Activated naive CD8-positive, alpha-beta T cell treated with anti-CD3 and anti-CD28 coated beads, Interleukin-2, amount 10 ng/mL, durations not matched to agents 7 days and 5 days (primary cell): ENCODE data around the gene CLPSL1. TPM values are rescaled to one million over a fixed set of nuclear protein-coding genes. Genes with fewer than 3 reads are reported as not detected.
"Not testable (repeated sequence)": the region's sequence is repeated elsewhere in the genome, so short reads cannot be mapped to it uniquely, and the experiment has no call there.

Experiments
- ATAC-seq: fragments of 150-1000 bp; cut with Tn5 transposase; one replicate; pipeline ENCODE4 v1.10.0; 2021; ENCODE audit warnings: low read depth, moderate library complexity
- POLR2A ChIA-PET: fragments of 350-600 bp; sonication (Branson Sonifier 250); formaldehyde crosslinking; loops from one replicate; lab custom pipeline; 2021; ENCODE audit warnings: antibody characterized with exemption; lab: Charles Lee
- DNase-seq: peaks from one replicate; pipeline ENCODE4 v3.0.0; 2021
- H3K27ac Mint-ChIP-seq: one replicate; pipeline ENCODE4 v1.8.0; 2022; ENCODE audit warnings: mild to moderate bottlenecking, mixed read lengths
- H3K27me3 Mint-ChIP-seq: one replicate; pipeline ENCODE4 v1.8.0; 2022; ENCODE audit warnings: mild to moderate bottlenecking, moderate library complexity, mixed read lengths
- H3K36me3 Mint-ChIP-seq: one replicate; pipeline ENCODE4 v1.8.0; 2021; ENCODE audit warnings: mild to moderate bottlenecking, mixed read lengths
- H3K4me1 Mint-ChIP-seq: one replicate; pipeline ENCODE4 v1.8.0; 2021; ENCODE audit warnings: mixed read lengths
- H3K4me3 Mint-ChIP-seq: one replicate; pipeline ENCODE4 v1.8.0; 2022; ENCODE audit warnings: mild to moderate bottlenecking, moderate library complexity, mixed read lengths
- H3K9me3 Mint-ChIP-seq: one replicate; pipeline ENCODE4 v1.8.0; 2021; ENCODE audit warnings: mixed read lengths
- total RNA-seq, 2 experiments: library from RNA; stranded (reverse); gene quantifications; one replicate each; pipeline ENCODE4 v1.2.3, GENCODE V29; 2021

CLPSL1 gene, protein sequence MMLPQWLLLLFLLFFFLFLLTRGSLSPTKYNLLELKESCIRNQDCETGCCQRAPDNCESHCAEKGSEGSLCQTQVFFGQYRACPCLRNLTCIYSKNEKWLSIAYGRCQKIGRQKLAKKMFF
- not detected for total RNA-seq

DNA sequence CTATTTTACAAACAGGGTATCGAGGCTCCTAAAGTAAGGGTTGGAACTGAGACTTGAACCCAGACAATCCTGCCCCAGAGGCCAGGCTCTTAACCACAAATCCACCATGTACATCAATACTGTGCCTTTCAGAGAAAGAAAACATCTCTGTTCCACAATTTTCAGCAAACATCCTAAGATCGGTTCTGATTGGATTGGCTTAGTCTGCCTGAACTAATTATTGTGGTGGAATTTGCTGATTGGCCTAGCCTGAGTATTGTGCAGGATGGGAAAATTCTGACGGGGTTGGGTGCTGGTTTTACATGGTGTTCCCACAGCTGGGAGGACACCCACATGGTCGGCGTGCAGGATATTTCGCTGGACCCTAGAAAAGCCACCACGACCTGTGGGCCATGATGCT, at the start of gene CLPSL1:
CLPSL1 (plus strand) TSS at position 301 of the 400 bp plus-strand sequence; CDS start at position 393, 92 bp downstream.
- no peak within 1 kb of the TSS for H3K4me3 Mint-ChIP-seq
- POLR2A ChIA-PET, result interaction anchor here (0.5 kb wide), 1 partner anchor 931 kb away, joined by 3 read pairs; no protein-coding TSS in a partner anchor
- no peaks in the 10 kb centered on the region for H3K9me3 Mint-ChIP-seq
- no peak for ATAC-seq
- H3K4me1 Mint-ChIP-seq, result peaks cover 3% of the 10 kb centered on the region
- peaks cover 33% of the 10 kb centered on the region for H3K27me3 Mint-ChIP-seq
- no peak for DNase-seq
- no peak within 1 kb of the TSS for H3K27ac Mint-ChIP-seq
- no peaks in the 10 kb centered on the region for H3K36me3 Mint-ChIP-seq

DNA sequence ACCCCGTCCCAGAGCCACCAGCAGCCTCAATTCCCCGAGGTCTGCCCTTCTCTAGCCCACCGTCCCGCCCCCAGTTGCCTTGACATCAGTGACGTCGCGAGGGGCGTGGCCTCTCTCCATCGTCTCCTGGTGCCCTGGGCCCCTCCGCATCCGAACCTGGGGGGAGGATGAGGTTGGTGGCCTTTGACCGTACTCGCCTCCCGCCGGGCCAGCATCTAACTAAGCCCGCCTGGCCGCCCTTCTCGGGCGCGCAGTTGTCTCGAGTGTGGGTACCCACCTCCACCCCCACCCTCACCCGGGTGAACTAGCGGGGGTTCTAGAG, 49.4 kb upstream of the CLPSL1 start:
- H3K4me3 Mint-ChIP-seq, result peak overlapping the region; percentile 88
- ATAC-seq, result peak; percentile 44
- peaks cover 55% of the 10 kb centered on the region for H3K4me1 Mint-ChIP-seq
- H3K27ac Mint-ChIP-seq, result peak overlapping the region; percentile 99
- H3K36me3 Mint-ChIP-seq, result no peaks in the 10 kb centered on the region
- POLR2A ChIA-PET, result interaction anchor here (0.9 to 3.3 kb wide), 12 partner anchors 13 to 430 kb away, joined by 3 to 19 read pairs (median 5); no protein-coding TSS in a partner anchor
- H3K9me3 Mint-ChIP-seq, result no peaks in the 10 kb centered on the region
- peak; percentile 98 for DNase-seq
- H3K27me3 Mint-ChIP-seq, result no peaks in the 10 kb centered on the region

DNA sequence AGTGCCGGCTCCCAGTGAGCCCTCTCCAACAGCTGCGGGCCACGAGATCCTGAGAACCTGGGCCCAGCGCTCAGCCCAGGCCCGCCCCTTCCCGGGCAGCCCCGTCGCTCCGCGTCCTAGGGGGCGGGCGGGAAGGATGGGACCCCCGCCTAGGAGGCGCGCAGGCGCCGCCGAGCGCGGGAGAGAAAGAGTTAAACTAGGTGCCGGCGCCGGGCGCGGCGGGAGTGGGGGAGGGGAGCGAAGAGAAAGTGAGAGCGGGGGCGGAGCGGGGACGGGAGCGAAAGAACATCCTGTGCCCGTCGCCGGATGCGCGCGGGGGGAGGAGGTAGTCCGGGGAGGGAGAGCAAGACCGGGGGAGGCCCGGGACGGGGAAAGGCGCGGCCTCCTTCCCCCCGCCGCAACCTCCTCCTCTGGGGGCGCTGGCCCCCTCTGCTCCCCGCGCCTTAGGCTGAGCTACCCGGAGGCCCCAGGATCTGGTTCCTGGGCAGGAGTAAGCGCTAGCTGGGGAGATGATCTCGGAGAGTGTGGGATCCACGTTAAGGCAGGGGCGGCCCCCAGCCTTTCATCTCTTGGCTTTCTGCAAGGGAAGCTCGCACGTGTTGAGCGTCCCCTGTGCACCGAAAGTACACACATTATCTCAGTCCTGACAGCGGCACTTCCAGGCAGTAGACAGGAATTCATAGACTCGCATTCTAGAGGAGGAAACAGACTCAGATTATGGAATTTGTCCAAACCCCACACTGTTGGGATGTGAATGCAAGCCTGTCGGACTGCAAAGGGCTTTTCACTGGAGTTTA, 48.9 kb upstream of the CLPSL1 start:
- H3K27me3 Mint-ChIP-seq, result no peaks in the 10 kb centered on the region
- ATAC-seq, result peak; percentile 62

DNA sequence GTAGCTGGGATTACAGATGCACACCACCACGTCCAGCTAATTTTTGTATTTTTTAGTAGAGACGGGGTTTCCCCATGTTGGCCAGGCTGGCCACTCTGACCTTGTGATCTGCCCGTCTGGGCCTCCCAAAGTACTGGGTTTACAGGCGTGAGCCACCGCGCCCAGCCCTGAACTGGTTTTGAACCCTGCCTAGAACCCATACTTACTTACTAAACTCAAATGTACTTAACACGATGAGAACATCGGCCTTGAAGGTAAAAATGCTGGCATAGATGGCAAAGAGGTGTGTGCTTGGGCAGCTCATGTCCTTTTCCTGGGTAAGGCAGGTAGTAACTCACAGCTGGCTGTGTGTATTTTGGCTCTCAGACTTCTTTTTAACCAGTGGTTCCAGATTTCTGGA, 47.2 kb upstream of the CLPSL1 start:
- H3K27ac Mint-ChIP-seq, result no peak overlapping the region
- POLR2A ChIA-PET, result interaction anchor here (0.7 kb wide), 1 partner anchor 66 kb away, joined by 3 read pairs; no protein-coding TSS in a partner anchor

More for the DNA sequence above, 48.9 kb upstream of the CLPSL1 start:
- peak overlapping the region; percentile 88 for H3K4me3 Mint-ChIP-seq
- peak; percentile 97 for DNase-seq
- H3K9me3 Mint-ChIP-seq, result no peaks in the 10 kb centered on the region
- peak overlapping the region; percentile 99 for H3K27ac Mint-ChIP-seq
- H3K4me1 Mint-ChIP-seq, result peaks cover 49% of the 10 kb centered on the region
- POLR2A ChIA-PET, result interaction anchor here (0.6 to 3.3 kb wide), 16 partner anchors 10 to 431 kb away, joined by 3 to 19 read pairs (median 4); no protein-coding TSS in a partner anchor
- H3K36me3 Mint-ChIP-seq, result no peaks in the 10 kb centered on the region

DNA sequence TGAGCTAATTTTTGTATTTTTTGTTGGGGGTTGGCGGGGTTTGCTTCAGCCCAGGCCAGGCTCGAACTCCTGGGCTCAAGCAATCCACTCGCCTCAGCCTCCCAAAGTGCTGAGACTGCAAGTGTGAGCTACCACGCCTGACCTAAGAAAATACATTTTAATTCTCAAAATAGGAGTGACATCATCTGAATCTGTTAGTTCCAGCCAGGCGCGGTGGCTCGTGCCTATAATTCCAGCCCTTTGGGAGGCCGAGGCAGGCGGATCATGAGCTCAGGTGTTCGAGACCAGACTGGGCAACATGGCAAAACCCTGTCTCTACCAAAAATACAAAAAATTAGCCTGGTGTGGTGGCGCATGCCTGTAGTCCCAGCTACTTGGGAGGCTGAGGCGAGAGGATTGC, 46.5 kb upstream of the CLPSL1 start:
- peaks cover 38% of the 10 kb centered on the region for H3K4me1 Mint-ChIP-seq
- H3K36me3 Mint-ChIP-seq, H3K27me3 Mint-ChIP-seq, ATAC-seq, DNase-seq, H3K4me3 Mint-ChIP-seq, H3K9me3 Mint-ChIP-seq, H3K27ac Mint-ChIP-seq: not testable (repeated sequence)
- POLR2A ChIA-PET, result interaction anchor here (0.7 kb wide), 1 partner anchor 66 kb away, joined by 3 read pairs; no protein-coding TSS in a partner anchor

More for the DNA sequence above, 47.2 kb upstream of the CLPSL1 start:
- H3K27me3 Mint-ChIP-seq, result no peaks in the 10 kb centered on the region
- H3K4me1 Mint-ChIP-seq, result peaks cover 43% of the 10 kb centered on the region
- ATAC-seq, result no peak
- H3K4me3 Mint-ChIP-seq, result no peak overlapping the region
- no peaks in the 10 kb centered on the region for H3K36me3 Mint-ChIP-seq
- no peak for DNase-seq
- no peaks in the 10 kb centered on the region for H3K9me3 Mint-ChIP-seq

DNA sequence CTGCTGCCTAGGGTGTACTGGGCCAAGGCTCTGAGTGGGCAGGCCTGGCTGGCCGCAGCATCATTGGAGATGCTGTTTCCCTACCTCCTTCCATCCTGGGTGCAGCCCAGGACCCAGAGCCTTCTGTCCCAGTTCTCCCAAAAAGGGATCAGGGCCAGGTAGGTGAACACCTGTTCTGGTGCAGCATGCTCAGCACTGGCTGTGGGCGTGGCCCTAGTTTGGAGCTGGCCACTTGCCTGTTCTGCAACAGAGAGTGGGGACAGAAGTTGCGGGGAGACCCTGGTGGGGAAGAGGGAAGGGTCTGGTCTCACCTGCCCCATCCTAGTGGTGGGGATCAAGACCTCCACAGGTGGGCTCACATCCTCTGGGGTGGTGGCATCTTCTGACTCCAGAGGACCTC, 45.4 kb upstream of the CLPSL1 start:
- Mint-ChIP-seq H3K36me3 (no peaks in the 10 kb centered on the region), H3K4me1 (peaks cover 29% of the 10 kb centered on the region), H3K4me3 (no peak overlapping the region), H3K9me3 (no peaks in the 10 kb centered on the region), H3K27ac (no peak overlapping the region), H3K27me3 (no peaks in the 10 kb centered on the region)
- DNase-seq, result no peak
- POLR2A ChIA-PET, result interaction anchor here (1.1 kb wide), 1 partner anchor 46 kb away, joined by 3 read pairs; no protein-coding TSS in a partner anchor
- ATAC-seq, result no peak

DNA sequence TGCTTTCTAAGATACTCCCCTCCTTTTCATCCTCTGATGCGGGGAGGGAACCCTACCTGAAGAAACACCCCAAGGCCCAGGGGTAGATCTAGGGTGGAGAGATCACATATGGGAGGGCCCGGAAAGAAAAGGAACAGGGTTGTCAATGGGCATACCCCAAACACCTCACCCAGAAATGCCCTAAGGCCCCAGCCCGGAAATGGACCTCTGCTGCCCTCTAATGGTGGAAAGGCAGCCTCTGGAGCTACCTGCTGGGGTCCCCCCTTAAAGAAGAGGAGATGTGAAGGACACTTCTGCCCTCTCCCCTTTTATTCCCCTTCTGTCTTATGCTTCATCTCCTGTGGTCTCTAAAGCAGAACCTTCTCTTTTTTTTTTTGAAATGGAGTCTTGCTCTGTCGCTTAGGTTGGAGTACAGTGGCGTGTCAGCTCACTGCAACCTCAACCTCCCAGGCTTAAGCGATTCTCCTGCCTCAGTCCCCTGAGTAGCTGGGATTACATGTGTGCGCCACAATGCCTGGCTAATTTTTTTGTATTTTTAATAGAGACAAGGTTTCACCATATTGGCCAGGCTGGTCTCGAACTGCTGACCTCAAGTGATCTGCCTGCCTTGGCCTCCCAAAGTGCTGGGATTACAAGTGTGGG, 44.4 kb upstream of the CLPSL1 start:
- H3K4me3 Mint-ChIP-seq, result no peak overlapping the region

DNA sequence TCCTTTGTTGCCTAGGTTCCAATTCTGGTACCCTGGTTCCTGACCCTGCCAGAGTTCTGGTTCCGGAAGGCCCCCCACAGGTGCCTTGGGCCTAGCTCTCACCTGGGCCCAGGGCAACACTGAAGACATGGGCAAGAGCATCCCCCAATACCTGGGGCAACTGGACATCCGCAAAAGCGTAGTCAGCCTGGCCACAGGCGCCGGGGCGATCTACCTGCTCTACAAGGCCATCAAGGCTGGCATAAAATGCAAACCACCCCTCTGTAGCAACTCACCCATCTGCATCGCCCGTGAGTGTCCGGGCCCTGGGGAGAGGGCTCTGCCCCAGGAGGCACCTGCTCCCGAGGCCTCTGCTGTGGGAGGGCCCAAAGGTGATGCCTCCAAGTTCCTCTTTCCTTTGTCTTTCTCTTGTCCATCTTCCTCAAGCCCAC, 43.8 kb upstream of the CLPSL1 start, which contains the start of gene ARMC12:
ARMC12 (plus strand) TSS at position 51 of the 431 bp plus-strand sequence; CDS start at position 128, 77 bp downstream.
- ATAC-seq (no peak), DNase-seq (no peak)
- Mint-ChIP-seq H3K27me3 (no peaks in the 10 kb centered on the region), H3K36me3 (no peaks in the 10 kb centered on the region), H3K9me3 (no peaks in the 10 kb centered on the region), H3K4me1 (peaks cover 23% of the 10 kb centered on the region), H3K27ac (peak within 1 kb of the TSS; percentile 85), H3K4me3 (no peak within 1 kb of the TSS)
- POLR2A ChIA-PET, result interaction anchor here (0.6 to 1.1 kb wide), 6 partner anchors 9 to 214 kb away, joined by 3 to 5 read pairs (median 3); no protein-coding TSS in a partner anchor

More for the DNA sequence above, 44.4 kb upstream of the CLPSL1 start:
- DNase-seq, result peak; percentile 84
- POLR2A ChIA-PET, result interaction anchor here (0.6 to 1.1 kb wide), 7 partner anchors 9 to 319 kb away, joined by 3 to 5 read pairs (median 3); no protein-coding TSS in a partner anchor
- Mint-ChIP-seq H3K9me3 (no peaks in the 10 kb centered on the region), H3K4me1 (peaks cover 24% of the 10 kb centered on the region), H3K27me3 (no peaks in the 10 kb centered on the region), H3K36me3 (no peaks in the 10 kb centered on the region), H3K27ac (peak overlapping the region; percentile 61)
- peak; percentile 17 for ATAC-seq

DNA sequence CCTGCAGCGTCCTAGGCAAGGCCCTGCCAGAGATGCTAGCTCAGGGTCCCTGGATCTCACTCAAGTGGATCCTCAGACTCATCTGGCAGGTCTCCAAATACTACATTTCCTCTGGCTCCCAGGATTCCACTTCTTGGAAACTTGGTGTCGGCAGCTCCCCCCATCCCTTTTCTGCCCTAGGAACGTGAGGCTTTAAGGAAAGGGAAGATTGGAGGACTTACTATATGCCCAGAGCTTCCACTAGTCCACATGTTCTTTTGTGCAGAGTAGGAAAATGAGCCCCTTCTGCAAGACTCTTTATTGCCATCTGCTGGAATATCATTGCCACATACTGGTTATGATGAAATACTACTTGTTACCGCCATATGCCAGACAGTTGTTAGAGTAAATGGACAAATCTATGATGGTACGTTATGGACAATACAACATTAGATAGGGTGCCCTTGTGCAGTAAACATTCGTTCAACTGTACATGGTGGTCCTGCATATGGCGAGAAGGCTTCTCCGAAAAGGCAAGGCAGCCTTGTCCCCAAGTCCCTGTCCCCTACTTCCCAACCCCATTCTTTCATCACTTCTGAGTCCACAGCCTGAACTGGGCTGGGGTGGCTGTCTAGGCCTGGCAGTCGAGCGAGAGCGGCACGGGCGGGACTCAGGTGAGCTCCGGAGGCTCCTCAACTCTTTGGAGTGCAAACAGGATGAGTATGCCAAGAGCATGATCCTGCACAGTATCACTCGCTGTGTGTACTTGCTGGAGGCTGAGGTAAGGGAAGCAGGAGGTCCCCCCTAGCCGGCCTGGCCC, 43.2 kb upstream of the CLPSL1 start:
- Mint-ChIP-seq H3K4me1 (peaks cover 19% of the 10 kb centered on the region), H3K4me3 (no peak overlapping the region), H3K9me3 (no peaks in the 10 kb centered on the region), H3K27ac (peak overlapping the region; percentile 85), H3K27me3 (no peaks in the 10 kb centered on the region), H3K36me3 (no peaks in the 10 kb centered on the region)
- peak; percentile 67 for ATAC-seq
- POLR2A ChIA-PET, result interaction anchor here (0.6 to 1.0 kb wide), 3 partner anchors 50 to 215 kb away, joined by 3 to 4 read pairs (median 3); no protein-coding TSS in a partner anchor
- peak; percentile 46 for DNase-seq

DNA sequence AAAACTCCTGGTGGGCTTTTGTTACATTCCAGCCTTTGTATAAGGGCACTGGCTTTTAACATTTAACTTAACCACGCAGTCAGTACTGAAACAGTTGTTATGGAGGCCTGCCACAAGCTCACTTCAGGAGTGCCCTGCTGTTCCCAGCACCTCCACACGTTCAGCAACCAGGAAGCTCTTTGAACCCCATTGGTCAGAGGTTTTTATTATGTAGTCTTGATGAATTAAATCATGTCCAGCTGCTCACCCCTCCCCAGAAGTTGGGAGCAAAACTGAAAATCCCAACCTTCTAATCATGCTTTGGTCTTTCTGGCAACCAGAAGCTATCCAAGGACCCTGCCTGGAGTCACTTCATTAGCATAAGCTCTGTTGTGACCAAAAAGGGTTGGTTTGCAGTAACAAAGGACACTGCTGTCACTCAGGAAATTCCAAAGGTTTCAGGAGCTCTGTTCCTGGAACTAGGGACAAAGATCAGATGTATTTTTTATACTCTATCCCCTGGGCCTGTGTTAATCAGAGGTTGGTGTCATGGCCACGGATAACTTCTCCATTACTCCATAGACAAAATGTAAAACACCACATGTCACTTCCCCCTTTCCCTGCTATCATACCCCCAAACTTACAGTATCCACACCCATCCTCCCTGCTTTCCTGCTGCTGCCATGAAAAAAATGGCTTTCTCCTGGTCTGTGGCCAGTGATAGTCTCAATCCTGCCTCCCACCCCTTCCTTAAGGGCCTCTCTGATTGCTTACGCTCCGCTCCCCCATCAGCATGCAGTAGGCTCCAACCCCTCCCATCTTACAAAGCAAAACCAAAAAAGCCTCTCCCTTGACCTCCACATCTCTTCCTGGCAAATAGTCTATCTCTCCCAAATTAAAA, 40.9 kb upstream of the CLPSL1 start:
- Mint-ChIP-seq H3K4me1 (peaks cover 13% of the 10 kb centered on the region), H3K36me3 (no peaks in the 10 kb centered on the region), H3K27ac (no peak overlapping the region), H3K4me3 (no peak overlapping the region), H3K9me3 (no peaks in the 10 kb centered on the region), H3K27me3 (no peaks in the 10 kb centered on the region)
- POLR2A ChIA-PET, result interaction anchor here (0.6 kb wide), 1 partner anchor 354 kb away, joined by 3 read pairs; no protein-coding TSS in a partner anchor
- DNase-seq (no peak), ATAC-seq (no peak)

DNA sequence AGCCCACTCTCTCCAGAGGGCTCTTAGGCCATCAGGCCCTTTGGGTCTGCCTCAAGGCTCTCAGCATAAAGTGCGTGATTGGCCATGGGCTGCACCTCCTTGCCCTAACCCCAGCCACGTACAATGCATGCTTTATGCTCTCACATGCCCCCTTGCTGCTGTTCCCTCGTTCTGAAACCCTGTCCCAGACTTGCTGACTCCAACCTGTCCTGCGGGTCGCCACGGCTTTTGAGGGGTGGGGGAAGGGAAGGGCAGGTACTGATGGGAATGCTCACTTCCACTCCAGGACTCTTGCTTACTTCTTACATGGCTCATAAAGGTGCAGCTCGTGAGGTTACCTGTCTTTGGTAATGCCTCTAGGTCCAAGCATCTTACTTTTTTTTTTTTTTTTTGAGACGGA, 38.0 kb upstream of the CLPSL1 start:
- H3K36me3 Mint-ChIP-seq, result no peaks in the 10 kb centered on the region
- no peak overlapping the region for H3K4me3 Mint-ChIP-seq
- no peak overlapping the region for H3K27ac Mint-ChIP-seq
- DNase-seq (no peak), ATAC-seq (no peak)
- H3K4me1 Mint-ChIP-seq, result peaks cover 4% of the 10 kb centered on the region
- H3K9me3 Mint-ChIP-seq, result peaks cover 1% of the 10 kb centered on the region
- POLR2A ChIA-PET, result interaction anchor here (1.4 kb wide), 1 partner anchor 11 kb away, joined by 3 read pairs; no protein-coding TSS in a partner anchor
- H3K27me3 Mint-ChIP-seq, result no peaks in the 10 kb centered on the region
